ENCODE results near the gene ARFGEF3.
A peak's percentile ranks its signal among the peaks of the same experiment; 100 is the strongest.
"Not testable (repeated sequence)": the region's sequence is repeated elsewhere in the genome, so short reads cannot be mapped to it uniquely, and the experiment has no call there.

Gene ARFGEF3

DNA sequence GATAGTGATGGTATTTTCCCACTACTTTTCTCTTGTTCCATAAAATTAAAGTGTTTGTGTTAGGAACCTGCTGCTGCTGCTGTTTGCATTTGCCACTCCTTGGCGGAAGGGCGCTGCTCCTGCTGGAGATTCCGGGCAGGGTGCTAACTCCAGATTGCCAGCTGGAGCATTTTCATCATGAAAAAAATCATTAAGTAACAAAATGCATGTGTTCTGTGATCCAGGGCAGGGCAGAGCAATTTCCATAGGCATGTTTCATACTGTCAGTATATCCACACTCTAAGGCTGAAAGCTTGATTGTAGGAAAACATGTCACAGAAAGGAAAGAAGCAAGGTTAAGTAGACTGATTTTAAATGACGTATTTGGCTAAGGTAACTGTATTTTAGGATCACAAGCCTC lies 32.5 kb downstream of the ARFGEF3 start:
- H3K27me3 Mint-ChIP-seq = peaks cover 17% of the 10 kb centered on the region
- H3K4me3 Mint-ChIP-seq = no peak overlapping the region
- ATAC-seq (no peak), DNase-seq (no peak)
- no peaks in the 10 kb centered on the region for H3K9me3 Mint-ChIP-seq
- no peak overlapping the region for H3K27ac Mint-ChIP-seq
- no peaks in the 10 kb centered on the region for H3K4me1 Mint-ChIP-seq

DNA sequence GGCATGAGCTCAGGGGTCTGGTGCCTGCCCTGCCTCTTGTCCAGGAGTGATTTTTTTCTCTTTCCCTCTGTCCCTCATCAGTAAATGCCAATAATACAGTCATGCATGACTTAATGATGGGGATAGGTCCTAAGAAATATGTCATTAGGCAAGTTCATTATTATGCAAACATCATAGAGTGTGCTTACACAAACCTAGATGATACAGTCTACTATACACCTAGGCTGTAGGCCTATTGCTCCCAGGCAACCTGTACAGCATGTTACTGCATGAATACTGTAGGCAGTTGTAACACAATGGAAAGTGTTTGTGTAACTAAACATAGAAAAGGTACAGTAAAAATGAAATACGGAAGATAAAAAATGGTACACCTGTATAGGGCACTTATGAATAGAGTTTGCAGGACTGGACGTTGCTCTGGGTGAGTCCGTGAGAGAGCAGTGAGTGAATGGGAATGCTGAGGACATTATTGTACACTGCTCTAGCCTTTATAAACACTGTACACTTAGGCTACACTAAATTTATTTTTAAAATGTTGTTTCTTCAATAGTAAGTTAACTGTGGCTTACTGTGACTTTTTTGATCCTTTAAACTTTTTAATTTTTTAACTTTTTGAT lies 34.5 kb downstream of the ARFGEF3 start:
- no peak for ATAC-seq
- H3K27ac Mint-ChIP-seq = no peak overlapping the region

DNA sequence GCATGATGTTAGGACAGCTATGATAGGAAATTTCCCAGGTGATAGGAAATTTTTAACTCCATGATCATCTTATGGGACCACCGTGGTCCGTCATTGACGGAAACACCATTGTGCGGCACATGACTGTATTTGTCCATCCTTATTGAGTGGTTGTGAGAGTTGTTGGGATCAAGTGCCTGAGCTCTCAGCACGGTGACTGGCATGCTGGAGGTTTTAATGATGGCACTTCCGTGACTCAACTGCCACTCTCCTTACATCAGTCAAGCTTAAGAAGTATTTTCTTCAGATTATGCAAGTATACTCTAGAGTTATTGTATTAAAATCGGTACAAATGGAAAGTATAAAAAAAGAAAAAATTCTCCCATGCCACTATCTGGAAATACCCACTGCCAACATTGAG lies 35.8 kb downstream of the ARFGEF3 start:
- Mint-ChIP-seq H3K4me3 (no peak overlapping the region), H3K9me3 (no peaks in the 10 kb centered on the region), H3K27me3 (peaks cover 18% of the 10 kb centered on the region), H3K4me1 (no peaks in the 10 kb centered on the region), H3K27ac (no peak overlapping the region)
- ATAC-seq (no peak), DNase-seq (no peak)

More for the DNA sequence above, 34.5 kb downstream of the ARFGEF3 start:
- peaks cover 17% of the 10 kb centered on the region for H3K27me3 Mint-ChIP-seq
- H3K4me1 Mint-ChIP-seq = no peaks in the 10 kb centered on the region
- H3K9me3 Mint-ChIP-seq = no peaks in the 10 kb centered on the region
- DNase-seq = no peak
- H3K4me3 Mint-ChIP-seq = no peak overlapping the region

DNA sequence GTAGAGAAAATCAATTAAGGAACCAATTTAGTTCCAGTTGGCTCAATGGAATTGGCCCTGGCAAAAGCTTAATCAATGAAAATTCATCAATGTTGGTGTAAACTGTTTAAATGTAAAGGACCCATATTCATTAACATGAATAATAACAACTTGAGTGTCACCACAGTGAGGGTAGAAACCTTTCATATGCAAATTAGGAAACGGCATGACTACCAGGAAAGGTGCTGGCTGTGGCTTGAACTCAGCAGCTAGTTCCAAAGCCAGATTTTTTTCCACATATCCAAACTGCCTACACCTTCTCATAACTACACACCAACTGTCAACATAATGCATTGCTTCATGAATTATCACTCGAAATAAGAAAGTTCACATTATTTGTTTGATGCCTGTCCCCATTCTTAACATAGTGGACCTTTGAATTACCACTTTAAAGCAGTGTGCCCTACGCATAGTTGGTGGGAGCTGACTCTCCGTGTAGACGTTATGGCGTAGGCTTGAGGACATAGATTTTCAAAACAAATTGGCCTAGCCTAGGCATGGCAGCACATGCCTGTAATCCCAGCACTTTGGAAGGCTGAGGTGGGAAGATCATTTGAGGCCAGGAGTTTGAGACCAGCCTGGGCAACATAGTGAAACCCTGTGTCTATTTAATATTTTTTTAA lies 36.8 kb downstream of the ARFGEF3 start:
- Mint-ChIP-seq H3K4me3 (no peak overlapping the region), H3K27me3 (peaks cover 18% of the 10 kb centered on the region), H3K27ac (no peak overlapping the region), H3K4me1 (no peaks in the 10 kb centered on the region), H3K9me3 (no peaks in the 10 kb centered on the region)
- no peak for DNase-seq
- ATAC-seq = no peak

DNA sequence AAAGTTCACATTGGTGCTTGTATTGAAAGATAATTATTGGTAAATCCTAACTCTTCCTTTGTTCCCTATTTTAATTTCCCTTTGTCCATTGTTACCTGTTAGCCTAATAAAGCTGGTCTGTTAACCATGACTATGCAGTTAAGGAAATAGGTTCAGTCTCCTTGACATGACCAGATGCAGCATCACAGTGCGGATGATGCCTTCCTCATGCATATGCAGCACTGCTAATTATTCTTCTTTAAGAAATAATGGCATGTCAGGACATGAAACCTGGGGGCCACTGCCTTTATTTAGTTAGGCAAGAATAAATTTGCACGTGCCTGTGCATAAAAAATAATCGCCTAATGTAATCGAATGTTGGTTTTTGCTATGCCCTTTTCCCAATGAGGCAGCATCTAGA lies 40.1 kb downstream of the ARFGEF3 start:
- Mint-ChIP-seq H3K27me3 (peaks cover 25% of the 10 kb centered on the region), H3K9me3 (no peaks in the 10 kb centered on the region), H3K4me1 (no peaks in the 10 kb centered on the region), H3K27ac (no peak overlapping the region), H3K4me3 (no peak overlapping the region)
- ATAC-seq = no peak
- no peak for DNase-seq

DNA sequence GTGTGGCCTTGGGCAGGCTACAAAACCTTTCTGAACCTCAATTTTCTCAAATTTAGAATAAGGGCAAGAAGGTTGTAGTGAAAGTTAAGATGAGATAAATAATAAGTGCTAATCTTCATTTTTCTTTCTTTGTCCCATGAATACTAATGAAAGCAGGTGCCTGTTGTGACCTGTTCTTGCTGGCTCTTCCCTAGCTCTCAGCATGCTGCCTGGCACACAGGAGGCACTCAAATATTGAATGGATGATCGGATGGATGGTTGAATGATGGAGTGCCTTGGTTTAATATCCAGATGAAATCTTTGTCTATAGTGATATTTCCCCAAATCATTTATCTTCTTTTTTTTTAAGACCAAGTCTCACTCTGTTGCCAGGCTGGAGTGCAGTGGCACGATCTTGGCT lies 41.6 kb downstream of the ARFGEF3 start:
- DNase-seq = no peak
- peaks cover 25% of the 10 kb centered on the region for H3K27me3 Mint-ChIP-seq

DNA sequence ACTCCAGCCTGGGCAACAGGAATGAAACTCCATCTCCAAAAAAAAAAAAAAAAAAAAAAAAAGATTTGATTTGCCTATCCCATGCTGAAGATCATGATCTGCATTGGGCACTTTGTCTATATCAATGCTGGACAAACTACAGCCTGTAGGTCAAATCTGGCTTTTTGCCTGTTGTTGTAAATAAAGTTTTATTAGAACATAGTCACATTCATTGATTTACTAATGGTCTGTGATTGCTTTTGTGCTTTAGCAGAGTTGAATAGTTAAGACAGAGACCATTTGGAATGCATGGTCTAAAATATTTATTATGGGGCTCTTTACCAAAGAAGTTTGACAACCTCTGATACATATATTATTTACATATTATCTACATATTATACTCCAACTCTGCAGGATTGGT lies 42.6 kb downstream of the ARFGEF3 start:
- Mint-ChIP-seq H3K27ac (no peak overlapping the region), H3K4me1 (no peaks in the 10 kb centered on the region), H3K27me3 (peaks cover 29% of the 10 kb centered on the region), H3K4me3 (no peak overlapping the region), H3K9me3 (no peaks in the 10 kb centered on the region)
- DNase-seq (no peak), ATAC-seq (no peak)

More for the DNA sequence above, 41.6 kb downstream of the ARFGEF3 start:
- Mint-ChIP-seq H3K27ac (no peak overlapping the region), H3K4me1 (no peaks in the 10 kb centered on the region), H3K9me3 (no peaks in the 10 kb centered on the region), H3K4me3 (no peak overlapping the region)
- ATAC-seq = no peak

DNA sequence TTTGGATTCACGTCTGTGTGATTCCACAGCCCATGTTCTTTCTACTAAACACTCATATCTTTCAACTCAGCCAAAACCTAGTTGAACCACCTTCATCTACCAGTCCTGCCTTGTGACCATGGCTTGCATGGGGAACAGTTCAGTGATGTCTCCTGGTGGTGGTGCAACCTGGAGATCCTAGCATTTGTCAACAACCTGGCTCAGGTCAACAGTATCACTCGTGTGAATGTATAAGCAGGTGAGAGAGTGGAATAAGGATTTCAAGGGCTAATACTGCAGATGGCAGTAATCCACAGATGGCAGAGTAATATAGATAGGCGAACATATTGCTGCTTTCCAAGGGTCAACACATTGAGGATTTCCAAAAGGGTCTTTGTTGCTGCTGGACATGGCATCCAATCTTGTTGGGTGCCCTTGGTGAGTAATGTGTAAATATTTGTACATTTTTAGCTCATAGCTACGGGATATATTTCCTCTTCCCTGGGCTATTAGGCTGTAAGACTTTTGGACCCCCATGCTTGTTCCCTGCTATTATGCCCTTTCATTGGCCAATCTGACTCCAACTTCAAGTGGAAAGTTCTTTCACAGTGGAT lies 43.1 kb downstream of the ARFGEF3 start:
- ATAC-seq (no peak), DNase-seq (no peak)
- no peaks in the 10 kb centered on the region for H3K9me3 Mint-ChIP-seq
- H3K4me3 Mint-ChIP-seq = no peak overlapping the region
- no peaks in the 10 kb centered on the region for H3K4me1 Mint-ChIP-seq
- H3K27me3 Mint-ChIP-seq = peaks cover 33% of the 10 kb centered on the region
- H3K27ac Mint-ChIP-seq = no peak overlapping the region

DNA sequence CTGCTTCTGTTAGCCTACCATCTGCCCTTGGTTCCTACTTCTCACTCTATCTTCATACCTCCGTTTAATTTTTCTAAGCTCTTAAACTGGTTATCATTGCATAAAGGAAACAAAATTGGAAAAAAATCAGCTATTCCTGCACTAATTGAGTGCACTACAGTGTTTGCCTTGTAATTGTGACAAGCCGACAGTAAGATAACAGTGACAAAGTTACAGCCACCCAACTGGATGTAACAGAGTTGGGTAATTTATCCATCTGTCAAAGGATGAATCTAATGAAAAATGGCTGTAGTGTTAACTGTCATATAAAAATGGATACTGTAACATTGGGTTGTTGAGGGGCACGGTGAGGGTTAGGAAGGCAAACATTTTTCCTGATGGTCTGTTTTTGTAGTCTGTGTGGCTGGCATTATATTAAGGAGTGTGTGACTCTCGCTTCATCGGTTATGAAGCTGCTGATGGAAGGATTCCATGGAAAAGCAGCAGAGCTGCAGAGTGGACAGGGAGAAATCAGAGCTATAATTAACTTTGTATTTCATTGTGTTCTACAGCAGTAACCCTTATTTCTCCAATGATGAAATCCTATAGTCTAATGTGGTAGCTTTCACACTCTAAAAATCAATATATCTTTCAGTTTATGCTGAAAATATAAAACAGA lies 43.8 kb downstream of the ARFGEF3 start:
- Mint-ChIP-seq H3K4me1 (no peaks in the 10 kb centered on the region), H3K9me3 (no peaks in the 10 kb centered on the region), H3K27me3 (peaks cover 33% of the 10 kb centered on the region), H3K4me3 (no peak overlapping the region), H3K27ac (peak overlapping the region in 1 of 2 donors; percentile 8)
- ATAC-seq (no peak), DNase-seq (no peak)

DNA sequence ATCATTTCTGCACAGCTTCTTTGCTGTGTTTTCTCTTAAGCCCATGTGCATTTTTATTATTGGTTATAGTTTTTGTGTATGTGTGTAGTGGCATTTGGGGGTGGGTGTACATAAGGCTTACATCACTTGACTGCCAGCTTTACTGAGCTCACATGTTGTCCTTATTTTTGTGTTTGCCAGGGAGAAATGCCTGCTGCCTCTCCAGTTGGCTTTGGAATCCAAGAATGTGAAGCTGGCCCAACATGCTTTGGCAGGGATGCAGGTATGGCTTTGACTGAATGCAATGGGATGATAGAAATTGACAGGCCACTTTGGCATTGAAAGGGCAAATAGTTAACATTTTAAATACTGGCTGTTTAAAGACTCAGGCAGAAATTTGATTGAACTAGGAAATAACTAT lies 45.1 kb downstream of the ARFGEF3 start:
- no peaks in the 10 kb centered on the region for H3K4me1 Mint-ChIP-seq
- H3K9me3 Mint-ChIP-seq = no peaks in the 10 kb centered on the region
- H3K27ac Mint-ChIP-seq = no peak overlapping the region
- DNase-seq (no peak), ATAC-seq (no peak)
- H3K4me3 Mint-ChIP-seq = no peak overlapping the region
- peaks cover 24% of the 10 kb centered on the region for H3K27me3 Mint-ChIP-seq

DNA sequence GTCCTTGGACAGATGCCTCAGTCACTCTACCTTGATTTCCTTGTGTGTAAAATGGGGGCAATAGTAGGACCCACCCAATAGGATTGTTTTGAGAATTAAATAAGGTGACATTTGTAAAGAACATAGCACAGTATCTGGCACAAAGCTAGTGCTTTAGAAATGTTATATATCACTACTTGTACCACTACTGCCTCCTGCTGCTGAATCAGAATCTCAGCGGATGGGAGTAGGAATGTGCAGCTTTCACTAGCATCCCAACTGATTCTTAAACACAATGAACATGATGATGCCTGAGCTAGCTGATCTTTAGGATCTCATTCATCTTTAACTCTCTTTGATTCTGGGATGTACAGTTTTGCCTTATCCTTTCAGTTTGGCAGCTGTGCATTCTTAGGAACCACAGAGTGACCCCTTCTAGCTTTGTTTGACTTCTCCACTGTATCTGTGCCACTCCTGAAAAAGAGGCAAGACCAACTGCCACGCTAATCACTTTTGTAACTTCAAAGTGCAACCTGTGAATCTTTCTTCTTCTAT lies 49.4 kb downstream of the ARFGEF3 start:
- no peak for ATAC-seq
- no peak for DNase-seq
- H3K9me3 Mint-ChIP-seq = no peaks in the 10 kb centered on the region
- no peak overlapping the region for H3K27ac Mint-ChIP-seq
- peaks cover 31% of the 10 kb centered on the region for H3K27me3 Mint-ChIP-seq
- no peak overlapping the region for H3K4me3 Mint-ChIP-seq
- no peaks in the 10 kb centered on the region for H3K4me1 Mint-ChIP-seq

DNA sequence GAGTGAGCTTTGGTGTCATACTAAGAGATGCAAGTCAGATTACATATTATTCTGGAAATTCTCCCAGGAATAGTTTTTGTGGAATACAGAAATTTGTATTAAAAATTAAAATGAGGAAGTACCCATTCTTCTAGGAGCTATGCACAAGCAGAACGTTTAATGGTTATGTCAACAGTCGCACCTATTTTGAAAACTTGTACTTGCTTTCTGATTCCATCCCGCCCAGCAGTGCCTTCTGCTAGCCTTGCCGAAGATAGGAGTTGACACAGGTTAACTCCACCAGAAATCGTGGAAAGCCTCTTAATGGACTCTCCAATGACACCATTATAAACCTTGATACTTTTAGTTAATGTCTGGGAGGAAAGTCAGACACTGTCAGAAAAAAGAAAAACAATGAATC lies 49.9 kb downstream of the ARFGEF3 start:
- no peak overlapping the region for H3K4me3 Mint-ChIP-seq
- no peak overlapping the region for H3K27ac Mint-ChIP-seq
- no peaks in the 10 kb centered on the region for H3K4me1 Mint-ChIP-seq
- H3K9me3 Mint-ChIP-seq = no peaks in the 10 kb centered on the region
- DNase-seq (no peak), ATAC-seq (no peak)
- H3K27me3 Mint-ChIP-seq = peaks cover 36% of the 10 kb centered on the region

DNA sequence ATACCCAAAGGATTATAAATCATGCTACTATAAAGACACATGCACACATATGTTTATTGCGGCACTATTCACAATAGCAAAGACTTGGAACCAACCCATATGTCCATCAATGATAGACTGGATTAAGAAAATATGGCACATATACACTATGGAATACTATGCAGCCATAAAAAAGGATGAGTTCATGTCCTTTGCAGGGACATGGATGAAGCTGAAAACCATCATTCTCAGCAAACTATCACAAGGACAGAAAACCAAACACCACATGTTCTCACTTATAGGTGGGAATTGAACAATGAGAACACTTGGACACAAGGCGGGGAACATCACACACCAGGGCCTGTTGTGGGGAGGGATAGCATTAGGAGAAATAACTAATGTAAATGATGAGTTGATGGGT lies 50.8 kb downstream of the ARFGEF3 start:
- not testable (repeated sequence) for H3K4me3 Mint-ChIP-seq, H3K4me1 Mint-ChIP-seq, H3K27ac Mint-ChIP-seq, DNase-seq, H3K9me3 Mint-ChIP-seq, ATAC-seq
- H3K27me3 Mint-ChIP-seq = peaks cover 38% of the 10 kb centered on the region

DNA sequence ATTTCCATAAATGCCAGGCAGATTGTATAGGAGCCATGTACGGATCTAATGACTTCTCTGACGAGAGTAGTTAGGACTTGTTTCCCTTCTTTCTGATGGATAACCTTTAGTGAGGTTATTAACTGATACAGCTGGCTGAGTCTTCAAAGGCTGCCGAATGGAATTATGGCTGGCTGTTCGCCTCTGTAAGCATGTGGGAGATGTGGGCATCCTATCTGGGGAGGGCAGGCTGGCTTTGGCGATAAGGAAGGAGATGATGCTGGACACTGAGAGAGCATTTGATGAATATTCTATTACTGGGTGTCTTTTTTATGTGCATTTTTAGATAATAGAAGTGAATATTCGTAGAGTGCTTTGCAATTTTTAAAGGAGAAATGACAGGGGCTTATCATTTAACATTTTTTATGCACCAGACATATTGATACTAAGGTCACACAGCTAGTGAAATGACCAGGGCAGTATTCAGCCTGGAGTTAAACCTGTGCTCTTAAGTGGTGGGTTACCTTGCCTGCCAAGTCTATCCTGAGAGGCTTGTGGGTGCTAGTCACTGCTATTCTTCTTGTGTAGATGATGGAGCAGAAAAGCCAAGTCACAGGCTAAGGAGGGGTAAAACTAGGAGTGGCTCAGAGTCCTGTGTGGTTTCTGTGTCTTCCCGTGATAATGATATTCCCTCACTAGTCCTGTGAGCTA lies 53.5 kb downstream of the ARFGEF3 start:
- H3K27ac Mint-ChIP-seq = no peak overlapping the region

DNA sequence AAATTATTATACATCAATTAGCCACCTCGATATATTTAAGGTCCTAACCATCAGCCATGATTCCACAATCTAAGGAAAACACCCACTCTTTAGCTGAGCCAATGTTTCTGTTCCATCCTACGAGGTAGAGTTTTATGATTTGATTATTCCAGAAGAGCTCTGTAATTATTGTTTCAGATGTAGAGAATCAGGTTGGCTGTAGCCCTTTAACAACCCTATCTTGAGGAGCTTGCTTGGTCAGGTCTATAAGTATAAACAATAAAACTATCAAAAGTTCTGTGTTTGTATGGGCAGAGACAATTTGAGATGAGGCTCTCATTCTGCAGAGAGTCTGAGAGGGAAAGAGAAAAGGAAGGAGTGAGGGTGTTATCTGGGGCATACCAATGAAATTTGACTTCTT lies 56.7 kb downstream of the ARFGEF3 start, which contains the start of gene PBOV1:
TSS of gene PBOV1 (minus strand) at position 43 of the 400 bp plus-strand sequence. CDS start 96 bp downstream, outside the sequence.
- no peak within 1 kb of the TSS for H3K27ac Mint-ChIP-seq
- ATAC-seq (no peak), DNase-seq (no peak)
- no peak within 1 kb of the TSS for H3K4me3 Mint-ChIP-seq
- no peaks in the 10 kb centered on the region for H3K9me3 Mint-ChIP-seq
- no peaks in the 10 kb centered on the region for H3K4me1 Mint-ChIP-seq
- peaks cover 33% of the 10 kb centered on the region for H3K27me3 Mint-ChIP-seq

More for the DNA sequence above, 53.5 kb downstream of the ARFGEF3 start:
- DNase-seq (no peak), ATAC-seq (no peak)
- no peak overlapping the region for H3K4me3 Mint-ChIP-seq
- H3K27me3 Mint-ChIP-seq = peaks cover 36% of the 10 kb centered on the region
- H3K9me3 Mint-ChIP-seq = no peaks in the 10 kb centered on the region
- no peaks in the 10 kb centered on the region for H3K4me1 Mint-ChIP-seq
